GM12892 (cell line): ENCODE results near the gene USP7.

Experiments used
- DNase-seq: peaks from one replicate; pipeline ENCODE4 v3.0.0; 2011; ENCODE audit not compliant: insufficient read length
- FAIRE-seq: peaks from 2 replicates; lab custom pipeline; 2011; peaks lifted over from hg19 to GRCh38; lab: Jason Lieb, UNC
- POLR2A ChIP-seq: IDR thresholded peaks from 2 replicates; pipeline ENCODE4 v1.6.1; 2011; ENCODE audit warnings: low read depth, low read length, control low read depth
- POLR2AphosphoS5 ChIP-seq: IDR thresholded peaks from 2 replicates; pipeline ENCODE4 v1.6.1; 2011; ENCODE audit warnings: low read depth, low read length, control low read depth
- TAF1 ChIP-seq: IDR thresholded peaks from 2 replicates; pipeline ENCODE4 v1.6.1; 2011; ENCODE audit warnings: low read depth, mild to moderate bottlenecking, control low read depth, low read length, borderline replicate concordance

USP7 gene

DNA sequence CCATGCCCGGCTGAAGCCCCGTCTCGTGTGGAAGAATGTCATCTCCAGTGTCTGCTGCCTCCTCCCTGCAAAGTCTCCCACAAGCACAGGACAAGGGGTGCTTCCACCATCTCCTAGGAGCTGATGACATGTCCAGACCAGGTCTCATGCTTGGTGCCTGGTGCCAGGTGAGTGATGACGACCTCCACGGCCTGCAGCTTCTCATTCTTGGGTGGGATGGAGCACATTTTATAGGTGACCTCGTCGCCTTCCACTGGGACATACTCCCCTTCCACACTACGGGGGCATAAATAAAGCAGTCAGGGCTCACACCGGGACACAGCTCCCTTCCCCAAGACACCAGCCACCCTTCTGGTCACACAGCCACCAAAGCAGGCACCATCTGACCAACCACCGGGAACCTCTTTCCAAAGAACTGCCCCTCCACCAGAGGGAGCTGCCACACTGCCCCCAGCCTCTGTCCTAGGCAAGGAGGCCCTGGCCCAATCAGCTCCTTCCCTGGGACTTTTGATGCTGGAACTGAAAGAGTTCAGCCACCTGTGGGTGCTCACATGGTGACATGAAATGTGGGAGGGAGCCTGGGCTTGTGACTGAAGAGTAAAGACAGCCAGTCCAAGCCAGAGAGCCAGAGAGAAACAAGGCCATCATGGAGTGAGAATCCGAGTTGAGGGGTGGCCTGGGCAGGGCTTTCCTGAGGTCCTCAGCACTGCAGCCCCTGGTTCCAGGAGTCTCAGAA is 108.5 kb downstream of the USP7 start:
- FAIRE-seq (no peak), DNase-seq (no peak)
- TF ChIP-seq POLR2A: no peak; the same call in 1 of the 2 replicates
- no peak for TF ChIP-seq POLR2AphosphoS5
- TF ChIP-seq TAF1: no peak

GRCh38 chr16:8854298-8854948 is 109.3 kb downstream of the USP7 start:
- no peak for DNase-seq
- FAIRE-seq: no peak
- TF ChIP-seq TAF1: no peak
- no peak; the same call in 1 of the 2 replicates for TF ChIP-seq POLR2A
- no peak for TF ChIP-seq POLR2AphosphoS5

DNA sequence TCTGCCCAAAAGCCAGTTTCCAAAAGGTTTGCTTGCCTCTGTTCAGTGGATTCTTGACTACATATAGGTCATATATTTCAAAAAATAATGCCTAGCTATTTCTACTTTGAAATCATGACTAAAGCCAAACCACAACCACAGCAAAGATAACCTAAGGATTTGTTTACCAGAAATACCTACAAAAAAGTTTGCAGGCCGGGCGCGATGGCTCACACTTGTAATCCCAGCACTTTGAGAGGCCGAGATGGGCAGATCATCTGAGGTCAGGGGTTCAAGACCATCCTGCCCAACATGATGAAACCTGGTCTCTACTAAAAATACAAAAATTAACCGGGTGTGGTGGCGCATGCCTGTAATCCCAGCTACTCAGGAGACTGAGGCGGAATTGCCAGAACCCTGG is 110.1 kb downstream of the USP7 start:
- FAIRE-seq: no peak
- TF ChIP-seq POLR2A (no peak), POLR2AphosphoS5 (no peak; the same call in 1 of the 2 replicates), TAF1 (no peak)

DNA sequence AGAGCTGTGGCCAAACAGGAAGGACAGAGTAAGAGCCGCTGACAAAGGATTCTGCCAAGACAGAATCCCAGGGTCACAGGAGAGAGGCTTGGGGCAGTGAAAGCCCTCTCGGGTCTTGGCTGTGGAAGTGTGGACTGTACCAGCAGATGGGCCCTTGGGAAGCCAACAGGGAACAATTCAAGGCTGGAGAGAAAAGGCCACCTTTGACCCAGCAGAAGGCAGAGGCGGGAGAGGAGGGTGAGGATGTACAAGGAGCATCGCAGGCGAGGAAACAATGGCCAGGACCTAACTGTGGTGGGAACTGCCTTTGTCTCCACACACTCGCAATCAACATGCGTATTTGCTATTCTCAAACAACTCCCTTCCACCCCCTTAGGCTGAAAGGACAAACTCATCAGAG is 110.6 kb downstream of the USP7 start:
- DNase-seq (no peak), FAIRE-seq (no peak)
- no peak; the same call in 1 of the 2 replicates for TF ChIP-seq POLR2AphosphoS5
- no peak for TF ChIP-seq TAF1
- TF ChIP-seq POLR2A: no peak

More for the DNA sequence above, 110.1 kb downstream of the USP7 start:
- DNase-seq: no peak

DNA sequence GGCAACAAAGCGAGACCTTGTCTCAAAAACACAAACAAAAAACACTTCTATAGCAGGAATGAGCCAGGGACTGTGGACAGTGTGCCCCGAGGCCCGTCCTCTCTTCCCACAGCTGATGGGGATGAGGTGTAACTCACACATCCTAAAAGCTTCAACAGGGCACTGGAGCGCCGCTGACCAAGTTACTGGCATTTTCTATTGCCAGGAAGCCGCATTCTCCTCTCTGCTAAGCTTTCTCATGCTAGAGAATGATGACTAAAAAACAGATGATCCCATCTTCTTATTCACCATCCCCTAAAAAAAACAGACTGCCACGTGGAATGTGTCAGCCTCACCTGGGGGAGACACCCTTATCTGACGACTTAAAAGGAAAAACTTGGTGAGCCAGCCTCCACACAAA is 111.2 kb downstream of the USP7 start:
- TF ChIP-seq POLR2A (no peak), POLR2AphosphoS5 (no peak), TAF1 (no peak)
- DNase-seq (no peak), FAIRE-seq (no peak)

- FAIRE-seq: no peak
- TF ChIP-seq POLR2A: peak; percentile 28; the same call in 1 of the 2 replicates
- no peak for TF ChIP-seq TAF1
- DNase-seq: no peak
Observed at GRCh38 chr16:8851761-8852403, 111.8 kb downstream of the USP7 start.

DNA sequence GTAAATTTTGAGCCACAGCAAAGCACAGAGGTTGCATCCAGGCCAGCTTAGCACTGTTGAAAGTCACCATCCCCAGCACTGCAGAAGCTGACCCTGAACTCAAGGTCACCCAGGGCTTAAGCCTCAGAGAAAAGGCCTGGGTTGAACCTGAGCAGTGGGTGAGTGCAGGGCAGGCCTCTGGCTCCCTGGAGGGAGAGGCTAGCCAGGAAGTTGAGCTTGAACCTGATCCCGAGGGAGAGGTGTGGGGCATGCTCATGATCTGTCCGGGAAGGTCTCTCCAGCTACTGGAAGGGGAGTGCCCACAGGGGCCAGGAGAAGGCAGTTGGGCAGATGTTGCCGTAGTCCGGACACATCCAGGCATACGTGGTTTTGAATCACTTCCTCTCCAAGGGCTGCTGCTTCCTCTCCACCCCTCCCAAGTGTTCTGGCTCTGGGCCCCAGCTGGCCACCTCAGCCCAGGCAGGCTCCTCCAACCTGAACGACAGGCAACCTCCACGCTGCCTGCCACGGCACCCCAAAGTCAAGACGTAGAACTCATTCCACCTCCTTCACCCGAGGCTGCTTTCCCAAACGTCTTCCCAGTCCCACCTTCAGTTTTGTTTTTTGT is 113.3 kb downstream of the USP7 start:
- TF ChIP-seq POLR2A (peak; percentile 55), TAF1 (no peak), POLR2AphosphoS5 (peak; percentile 53; the same call in 1 of the 2 replicates)
- DNase-seq (no peak), FAIRE-seq (no peak)

GRCh38 chr16:8849411-8850011 is 114.2 kb downstream of the USP7 start:
- DNase-seq (no peak), FAIRE-seq (no peak)
- TF ChIP-seq TAF1 (no peak), POLR2AphosphoS5 (0 out of 2 replicates have a peak, but pooled peaks have one; percentile 21)

GRCh38 chr16:8848939-8849391 is 114.7 kb downstream of the USP7 start:
- FAIRE-seq: no peak

DNA sequence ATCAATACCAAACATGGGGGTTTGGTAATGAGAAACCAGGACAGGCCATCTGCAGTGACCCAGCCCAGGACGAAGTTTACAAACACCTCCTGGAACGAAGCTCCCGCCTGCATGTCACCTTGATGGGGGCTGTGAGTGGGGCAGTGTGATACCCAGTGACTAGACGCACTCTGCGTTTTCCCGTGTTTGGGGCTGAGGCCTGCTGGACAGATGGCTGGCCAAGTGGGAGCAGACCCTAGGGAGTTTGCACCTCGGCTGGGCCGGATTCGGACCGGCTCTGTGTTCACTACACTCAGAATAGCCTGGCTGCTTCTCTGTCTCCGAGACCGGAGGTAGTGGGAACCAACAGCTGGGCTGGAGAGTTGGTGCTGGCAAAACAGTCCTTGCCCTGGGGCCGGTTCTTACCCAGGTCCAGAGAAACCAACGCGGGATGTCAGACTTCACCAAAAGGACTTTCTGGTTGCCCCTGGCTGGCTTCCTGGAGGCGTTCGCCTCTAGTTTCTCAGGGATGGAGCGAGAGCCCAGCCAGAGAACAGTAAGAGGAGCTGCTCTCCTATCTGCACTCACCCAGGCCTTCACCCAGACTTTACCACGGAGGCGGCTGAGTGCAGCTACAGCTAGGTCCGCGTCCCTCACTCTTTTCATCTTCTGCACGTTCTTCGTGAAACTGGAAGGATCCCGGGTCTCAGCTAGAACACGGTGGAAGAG is 115.3 kb downstream of the USP7 start:
- TF ChIP-seq TAF1 (no peak), POLR2A (no peak; the same call in none of the 2 replicates), POLR2AphosphoS5 (no peak)
- no peak for FAIRE-seq
- DNase-seq: no peak

More at GRCh38 chr16:8848939-8849391, 114.7 kb downstream of the USP7 start:
- no peak for DNase-seq
- TF ChIP-seq TAF1 (no peak), POLR2A (no peak; the same call in 1 of the 2 replicates)
